HCT116 (cell line): Measurements from ENCODE around the gene CAMP. TPM values are rescaled to one million over a fixed set of nuclear protein-coding genes. Genes with fewer than 3 reads are reported as not detected.
A peak's percentile ranks its signal among the peaks of the same experiment; 100 is the strongest.

Source experiments
- ATAC-seq: fragments of 200-7000 bp; cut with Tn5 transposase; 2 replicates; pipeline ENCODE4 v1.9.1; 2020; ENCODE audit warnings: mild to moderate bottlenecking, moderate library complexity
- BruUV-seq: library from RNA; stranded (reverse); fragments of 400-500 nt; replicated peaks from 2 replicates; lab custom pipeline; 2021; lab: Mats Ljungman, UMichigan
- CTCF ChIA-PET: fragments of 300-600 bp; sonication (Branson Sonifier 250); formaldehyde crosslinking; loops from one replicate; lab custom pipeline; 2021; ENCODE audit warnings: antibody characterized with exemption; lab: Charles Lee
- POLR2A ChIA-PET: fragments of 300-600, 350-600 bp; sonication (Branson Sonifier 250); formaldehyde crosslinking; loops from one replicate; lab custom pipeline; 2021; ENCODE audit warnings: antibody characterized with exemption; lab: Charles Lee
- RAD21 ChIA-PET, 2 experiments: fragments of 300-600 bp; sonication (Branson Sonifier 250); formaldehyde crosslinking; loops; one replicate each; lab custom pipeline; 2023; ENCODE audit warnings: low total read pairs in 2 of 2; ENCODE audit not compliant: uncharacterized antibody in 2 of 2, unreplicated experiment in 2 of 2, low non-redundant PET in 1 of 2; lab: Charles Lee
- DNase-seq: peaks from one replicate; pipeline ENCODE4 v3.0.0-alpha.2; 2010; ENCODE audit warnings: low read depth, low spot score
- H2AFZ ChIP-seq: fragments of 200-600 bp; shearing (Covaris generic), sonication (generic); 2 replicates; pipeline ENCODE4 v1.6.1; 2017; ENCODE audit warnings: low read depth, mixed run types, mixed read lengths, antibody characterized with exemption, low read length; ENCODE audit not compliant: poor library complexity, severe bottlenecking
- H3K27ac ChIP-seq: 2 replicates; pipeline ENCODE4 v1.5.1; 2012; ENCODE audit warnings: low read depth, low read length
- H3K27me3 ChIP-seq: fragments of 200-600 bp; sonication (generic); 2 replicates; pipeline ENCODE4 v1.6.1; 2016; ENCODE audit warnings: mixed run types, low read length, mixed read lengths; ENCODE audit not compliant: insufficient read depth
- H3K36me3 ChIP-seq, 2 experiments: fragments of 200-500 bp in 1 of 2; fragments of 200-600 bp in 1 of 2; sonication (Bioruptor generic) in 1 of 2; sonication (generic) in 1 of 2; 2 replicates each; pipeline versions ENCODE4 v1.5.1 to v1.6.1; 2014 to 2016; ENCODE audit warnings: low read length in 2 of 2, inconsistent platforms in 1 of 2, mixed read lengths in 1 of 2, mixed run types in 1 of 2; ENCODE audit not compliant: insufficient read depth in 2 of 2, control insufficient read depth in 1 of 2
- H3K4me1 ChIP-seq, 2 experiments: fragments of 200-600 bp in 1 of 2; sonication (generic) in 1 of 2; 2 replicates each; pipeline versions ENCODE4 v1.5.1 to v1.6.1; 2012 to 2017; ENCODE audit warnings: low read length in 2 of 2, inconsistent platforms in 1 of 2, mild to moderate bottlenecking in 1 of 2, mixed read lengths in 1 of 2, mixed run types in 1 of 2, moderate library complexity in 1 of 2; ENCODE audit not compliant: insufficient read depth in 2 of 2, control insufficient read depth in 1 of 2
- H3K4me2 ChIP-seq: fragments of 200-600 bp; sonication (generic); 2 replicates; pipeline ENCODE4 v1.6.1; 2017; ENCODE audit warnings: mixed run types, low read length, mixed read lengths
- H3K4me3 ChIP-seq, 2 experiments: fragments of 200-600 bp in 1 of 2; sonication (generic) in 1 of 2; replicated peaks in 1 of 2; 2 replicates each; pipeline ENCODE4 v1.5.1; 2011 to 2016; ENCODE audit warnings: low read length in 2 of 2, control low read depth in 1 of 2, low read depth in 1 of 2, mild to moderate bottlenecking in 1 of 2, mixed read lengths in 1 of 2, mixed run types in 1 of 2
- H3K79me2 ChIP-seq: fragments of 200-600 bp; sonication (generic); 2 replicates; pipeline ENCODE4 v1.6.1; 2017; ENCODE audit warnings: mild to moderate bottlenecking, mixed run types, low read length, moderate library complexity, mixed read lengths; ENCODE audit not compliant: insufficient read depth
- H3K9ac ChIP-seq: fragments of 200-600 bp; sonication (generic); 2 replicates; pipeline ENCODE4 v1.6.1; 2016; ENCODE audit warnings: low read length, mixed read lengths
- H3K9me2 ChIP-seq: fragments of 200-600 bp; sonication (generic), shearing (Covaris generic); 2 replicates; pipeline ENCODE4 v1.6.1; 2017; ENCODE audit warnings: mixed run types, mild to moderate bottlenecking, moderate library complexity; ENCODE audit not compliant: insufficient read depth
- H3K9me3 ChIP-seq, 2 experiments: fragments of 200-500 bp in 1 of 2; fragments of 200-600 bp in 1 of 2; sonication (Bioruptor generic) in 1 of 2; sonication (generic) in 1 of 2; 2 replicates each; pipeline ENCODE4 v1.6.1; 2014 to 2017; ENCODE audit warnings: low read length in 2 of 2, mixed read lengths in 2 of 2, inconsistent platforms in 1 of 2, low read depth in 1 of 2, mild to moderate bottlenecking in 1 of 2, mixed run types in 1 of 2, moderate library complexity in 1 of 2; ENCODE audit not compliant: control insufficient read depth in 1 of 2, insufficient read depth in 1 of 2
- H4K20me1 ChIP-seq: fragments of 200-600 bp; sonication (generic), shearing (Covaris generic); 2 replicates; pipeline ENCODE4 v1.6.1; 2017; ENCODE audit warnings: mixed run types, mild to moderate bottlenecking, moderate library complexity; ENCODE audit not compliant: insufficient read depth
- RAD21 ChIP-seq: IDR thresholded peaks from 2 replicates; pipeline ENCODE4 v1.6.1; 2012; ENCODE audit warnings: low read depth, mild to moderate bottlenecking
- REST ChIP-seq: IDR thresholded peaks from 2 replicates; pipeline ENCODE4 v1.6.1; 2012; ENCODE audit warnings: low read depth
- intact Hi-C: fragments of 100-400 bp; cut with micrococcal nuclease; formaldehyde crosslinking; loops from 2 replicates; pipeline ENCODE4 v1.10.0; 2022
- total RNA-seq: library from RNA; stranded (reverse); gene quantifications from one replicate; pipeline ENCODE4 v1.2.1, GENCODE V29; 2021; ENCODE audit not compliant: unreplicated experiment
- TF ChIP-seq, protein P1 (sequence below), 3 experiments: fragments of 200-600 bp in 1 of 3; sonication (generic) in 1 of 3; IDR thresholded peaks in 2 of 3; conservative IDR thresholded peaks in 1 of 3; 2 replicates each; pipeline ENCODE4 v1.5.1; 2012 to 2017; ENCODE audit warnings: low read depth in 2 of 3, low read length in 2 of 3, antibody characterized with exemption in 1 of 3, borderline replicate concordance in 1 of 3, control low read depth in 1 of 3, mild to moderate bottlenecking in 1 of 3, mixed read lengths in 1 of 3, mixed run types in 1 of 3, moderate library complexity in 1 of 3; ENCODE audit not compliant: insufficient read depth in 1 of 3

The CAMP gene
- total RNA-seq, 1 experiment from 2014 or later: not detected

DNA sequence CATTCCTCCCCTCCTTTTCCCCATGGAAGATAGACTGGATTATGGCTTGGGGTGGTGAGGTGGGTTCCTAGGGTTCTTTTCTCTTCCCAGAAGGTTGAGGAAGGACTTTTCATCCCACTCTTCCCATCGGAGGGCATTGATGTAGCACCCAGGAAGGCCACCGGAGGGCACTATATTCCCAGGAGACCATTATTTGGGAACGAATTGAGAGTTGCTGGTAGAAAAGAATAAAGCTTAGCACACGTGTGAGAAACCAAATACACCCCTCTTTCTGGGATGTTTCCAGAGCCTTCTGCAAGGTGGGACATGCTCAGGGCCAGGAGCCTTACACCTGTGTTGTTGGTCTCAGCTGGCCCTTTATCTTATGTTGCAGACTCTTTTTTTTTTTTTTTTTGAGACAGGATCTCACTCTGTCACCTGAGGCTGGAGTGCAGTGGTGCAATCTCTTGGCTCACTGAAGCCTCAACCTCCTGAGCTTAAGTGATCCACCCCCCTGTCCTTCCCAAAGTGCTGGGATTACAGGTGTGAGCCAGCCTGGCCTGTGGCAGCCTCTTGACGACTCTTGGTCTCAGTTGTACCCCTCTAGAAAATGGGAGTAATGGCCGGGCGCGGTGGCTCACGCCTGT, 28.7 kb upstream of the CAMP start:
- H3K4me1 ChIP-seq: peaks cover 5 to 16% of the 10 kb centered on the region in 2 experiments; a peak in 3 of 4 replicates
- H3K4me3 ChIP-seq: no peak overlapping the region
- peak overlapping the region; percentile 66 for H2AFZ ChIP-seq
- intact Hi-C loops: loop anchor here (1.0 kb wide), 4 partner anchors 38 to 354 kb away; no protein-coding TSS in a partner anchor
- H3K27me3 ChIP-seq: no peaks in the 10 kb centered on the region
- ChIA-PET CTCF (interaction anchor here (0.7 to 4.7 kb wide), 14 partner anchors 11 to 252 kb away, joined by 3 to 99 read pairs (median 4); partner anchors contain the start of genes ATRIP, CCDC51, TMA7 and ZNF589), RAD21 (interaction anchor here (0.7 to 1.9 kb wide), 6 partner anchors 206 to 362 kb away, joined by 3 to 14 read pairs (median 5); partner anchors contain the start of genes CCDC51 (in 1 of the 2), PFKFB4 (in 1 of the 2) and TMA7 (in 1 of the 2)), POLR2A (interaction anchor here (1.9 kb wide), 1 partner anchor 241 kb away, joined by 11 read pairs; no protein-coding TSS in a partner anchor)
- no peak overlapping the region for H3K9ac ChIP-seq
- ATAC-seq: peak; percentile 90
- peak; percentile 48 for DNase-seq
- H3K9me2 ChIP-seq: no peaks in the 10 kb centered on the region
- no peak overlapping the region for H3K27ac ChIP-seq
- no TSS peak for BruUV-seq
- H4K20me1 ChIP-seq: no peaks in the 10 kb centered on the region
- no peaks in the 10 kb centered on the region for H3K9me3 ChIP-seq
- TF ChIP-seq, protein P1, sequence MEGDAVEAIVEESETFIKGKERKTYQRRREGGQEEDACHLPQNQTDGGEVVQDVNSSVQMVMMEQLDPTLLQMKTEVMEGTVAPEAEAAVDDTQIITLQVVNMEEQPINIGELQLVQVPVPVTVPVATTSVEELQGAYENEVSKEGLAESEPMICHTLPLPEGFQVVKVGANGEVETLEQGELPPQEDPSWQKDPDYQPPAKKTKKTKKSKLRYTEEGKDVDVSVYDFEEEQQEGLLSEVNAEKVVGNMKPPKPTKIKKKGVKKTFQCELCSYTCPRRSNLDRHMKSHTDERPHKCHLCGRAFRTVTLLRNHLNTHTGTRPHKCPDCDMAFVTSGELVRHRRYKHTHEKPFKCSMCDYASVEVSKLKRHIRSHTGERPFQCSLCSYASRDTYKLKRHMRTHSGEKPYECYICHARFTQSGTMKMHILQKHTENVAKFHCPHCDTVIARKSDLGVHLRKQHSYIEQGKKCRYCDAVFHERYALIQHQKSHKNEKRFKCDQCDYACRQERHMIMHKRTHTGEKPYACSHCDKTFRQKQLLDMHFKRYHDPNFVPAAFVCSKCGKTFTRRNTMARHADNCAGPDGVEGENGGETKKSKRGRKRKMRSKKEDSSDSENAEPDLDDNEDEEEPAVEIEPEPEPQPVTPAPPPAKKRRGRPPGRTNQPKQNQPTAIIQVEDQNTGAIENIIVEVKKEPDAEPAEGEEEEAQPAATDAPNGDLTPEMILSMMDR (IDR thresholded peaks at IDR 0.05 in 2 of 3, conservative IDR thresholded peaks at IDR 0.05 in 1 of 3; ENCODE audit: borderline replicate concordance in 1 of 3, insufficient read depth in 1 of 3, low read depth in 2 of 3, low read length in 2 of 3): peak; percentile 81 to 94 (median 90); a peak in 5 of 6 replicates
- TF ChIP-seq REST: no peak
- peak; percentile 87 for TF ChIP-seq RAD21
- no peaks in the 10 kb centered on the region for H3K79me2 ChIP-seq
- H3K36me3 ChIP-seq: no peaks in the 10 kb centered on the region
- H3K4me2 ChIP-seq: peak overlapping the region; percentile 54
